GM12801 (cell line): ENCODE results near the gene ZNF69.

Experiments used
- CTCF ChIP-seq: IDR thresholded peaks from one replicate; pipeline ENCODE4 v1.5.1; 2011; ENCODE audit warnings: control low read depth; ENCODE audit not compliant: insufficient read length; ENCODE audit errors: extremely low read depth

ZNF69 gene

DNA sequence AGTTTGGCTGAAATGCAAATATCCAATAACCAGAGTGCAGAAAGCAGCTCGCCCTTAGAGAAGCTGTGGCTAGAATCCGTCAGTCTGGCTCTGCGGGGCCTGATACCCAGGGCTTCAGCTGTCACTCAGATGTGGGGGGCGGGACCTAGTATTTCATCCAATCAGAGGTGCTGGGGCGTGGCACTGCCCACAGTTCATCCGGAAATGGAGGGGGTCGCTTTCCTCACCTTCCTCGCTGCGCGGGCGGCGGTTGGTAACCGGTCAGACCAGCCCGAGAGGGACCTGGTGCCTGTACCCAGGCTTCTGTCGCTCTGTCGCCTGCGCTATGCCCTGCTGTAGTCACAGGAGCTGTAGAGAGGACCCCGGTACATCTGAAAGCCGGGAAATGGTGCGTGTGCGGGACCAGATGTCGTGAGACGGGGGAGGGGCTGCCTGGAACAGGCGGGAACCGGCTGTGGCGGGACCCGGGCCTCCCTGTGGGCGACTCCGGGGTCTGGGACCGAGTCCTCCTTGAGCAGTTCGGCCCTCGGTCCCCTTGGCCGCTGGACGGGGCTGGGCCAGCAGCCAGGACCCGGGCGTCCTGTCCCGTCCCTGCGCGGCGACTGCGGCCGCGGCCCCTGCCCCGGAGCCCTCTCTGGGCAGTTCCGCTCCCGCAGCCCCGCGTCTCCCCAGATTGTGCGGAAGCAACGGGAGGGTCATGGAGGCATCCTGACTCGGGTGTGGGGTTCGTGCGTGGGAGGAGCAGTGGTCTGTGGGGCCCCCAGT is 37.5 kb downstream of the ZNF69 start, which contains the start of gene ZNF700:
Gene ZNF700 (plus strand): TSS at position 222 of the 765 bp plus-strand sequence. CDS start 104 bp downstream, at position 326.
- TF ChIP-seq CTCF, result no peak

GRCh38 chr19:11927227-11927626 is 39.6 kb downstream of the ZNF69 start:
- TF ChIP-seq CTCF, result no peak

DNA sequence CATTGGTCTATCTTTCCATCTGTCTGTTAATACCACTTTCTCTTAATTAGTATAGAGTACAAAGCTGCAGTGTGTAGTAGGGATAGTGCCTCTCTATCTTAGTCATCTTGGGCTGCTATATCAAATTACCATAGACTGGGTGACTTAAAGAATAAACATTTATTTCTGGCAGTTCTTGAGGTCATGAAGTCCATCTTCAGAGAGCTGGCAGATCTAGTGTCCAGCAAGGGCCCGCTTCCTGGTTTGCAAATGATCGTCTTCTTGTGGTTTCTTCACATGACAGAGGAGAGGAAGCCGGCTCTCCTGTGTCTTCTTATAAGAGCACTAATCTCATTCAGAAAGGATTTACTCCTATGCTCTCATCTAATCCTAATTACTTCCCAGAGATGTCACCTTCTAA is 43.5 kb downstream of the ZNF69 start:
- TF ChIP-seq CTCF, result no peak

GRCh38 chr19:11931513-11931912 is 43.9 kb downstream of the ZNF69 start:
- TF ChIP-seq CTCF, result no peak

- TF ChIP-seq CTCF, result no peak
Observed at GRCh38 chr19:11942008-11942842, 54.6 kb downstream of the ZNF69 start.

DNA sequence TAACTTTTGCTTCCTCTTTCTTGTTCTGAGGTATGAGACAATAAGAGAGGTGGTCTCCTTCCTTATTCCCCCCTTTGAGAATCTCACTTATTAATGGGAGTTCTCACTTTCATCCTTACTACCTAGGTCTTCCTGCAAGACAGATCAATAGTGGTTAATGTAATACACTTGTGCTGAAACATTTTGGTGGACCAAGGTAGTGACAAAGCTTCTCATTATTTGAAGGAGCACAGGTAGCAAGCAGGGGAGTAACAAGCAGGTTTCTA is 55.2 kb downstream of the ZNF69 start:
- TF ChIP-seq CTCF, result no peak

GRCh38 chr19:11944656-11945055 is 57.1 kb downstream of the ZNF69 start:
- TF ChIP-seq CTCF, result no peak
